ENCODE data around the gene OR10H1. TPM values are rescaled to one million over a fixed set of nuclear protein-coding genes. Genes with fewer than 3 reads are reported as not detected.

Gene OR10H1
- total and polyA plus RNA-seq, 9 of the 15 experiments (the other 6 are each of a cell fraction or from before 2014, with no cell fraction given): not detected

DNA sequence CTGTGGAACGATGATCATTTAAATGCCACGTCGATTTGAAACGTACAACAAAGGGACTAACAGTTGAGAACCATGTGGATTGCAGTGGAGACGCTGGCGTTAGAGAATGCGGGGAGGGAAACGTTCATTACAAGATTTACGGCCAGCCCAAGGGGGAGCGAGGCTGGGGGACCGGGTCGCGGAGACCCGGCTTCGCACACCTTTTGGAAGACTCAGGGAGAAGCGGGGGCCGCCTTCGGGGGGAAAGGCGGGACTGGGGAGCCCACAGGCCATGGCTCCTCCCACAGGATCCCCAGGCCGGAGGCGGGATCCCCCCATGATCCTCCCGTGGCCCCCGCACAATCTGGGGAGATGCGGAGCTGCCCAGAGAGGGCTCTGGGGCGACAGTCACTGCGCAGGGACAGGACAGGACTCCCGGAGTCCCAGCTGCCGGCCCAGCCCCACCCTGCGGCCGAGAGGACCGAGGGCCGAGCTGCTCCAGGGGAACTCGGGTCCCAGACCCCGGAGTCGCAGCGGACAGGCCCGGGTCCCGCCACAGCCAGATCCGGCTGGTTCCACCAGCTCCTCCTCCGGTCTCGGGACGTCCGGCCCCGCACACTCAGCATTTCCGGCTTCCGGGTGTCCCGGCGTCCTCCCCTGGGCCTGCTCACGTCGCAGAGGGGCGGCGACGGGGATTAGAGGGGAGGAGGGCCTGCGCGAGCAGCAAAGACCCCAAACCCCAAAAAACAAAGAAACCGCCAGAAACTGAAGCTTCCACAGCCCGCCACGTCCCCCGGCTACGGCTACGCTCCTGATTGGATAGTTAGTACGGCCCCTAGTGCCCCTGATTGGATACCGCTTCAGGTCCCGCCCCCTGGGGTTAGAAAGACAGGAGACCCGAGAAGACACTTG is 21.1 kb upstream of the OR10H1 start (continued):
- TF ChIP-seq, protein P1, sequence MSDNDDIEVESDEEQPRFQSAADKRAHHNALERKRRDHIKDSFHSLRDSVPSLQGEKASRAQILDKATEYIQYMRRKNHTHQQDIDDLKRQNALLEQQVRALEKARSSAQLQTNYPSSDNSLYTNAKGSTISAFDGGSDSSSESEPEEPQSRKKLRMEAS (CRISPR knock-in tag; IDR thresholded peaks at IDR 0.05): 0 out of 2 replicates have a peak, but pooled peaks have one; percentile 40
- TF ChIP-seq NFIX (CRISPR knock-in tag; IDR thresholded peaks at IDR 0.05; ENCODE audit: low read depth) (no peak), RBM17 (IDR thresholded peaks at IDR 0.05; ENCODE audit: borderline replicate concordance, low read depth, low read length) (no peak), POLR3G (IDR thresholded peaks at IDR 0.05; ENCODE audit: extremely low read depth, insufficient read length, insufficient replicate concordance) (no peak), ZNF766 (CRISPR knock-in tag; conservative IDR thresholded peaks at IDR 0.05) (peak; percentile 39; the same call in 1 of the 2 replicates), RBM22 (IDR thresholded peaks at IDR 0.05; ENCODE audit: low read depth, low read length, poor library complexity, severe bottlenecking) (peak; percentile 96), CBX3 (IDR thresholded peaks at IDR 0.05; ENCODE audit: borderline replicate concordance in 1 of 2, low read length in 2 of 2) (no peak; a peak in 1 of 3 replicates), SRF (CRISPR knock-in tag; IDR thresholded peaks at IDR 0.05) (peak in 1 of 2 experiments; percentile 42; a peak in 1 of 4 replicates), MAZ (CRISPR knock-in tag; conservative IDR thresholded peaks at IDR 0.05 in 1 of 2, IDR thresholded peaks at IDR 0.05 in 1 of 2) (peak; percentile 78 to 87), NFXL1 (CRISPR knock-in tag; IDR thresholded peaks at IDR 0.05) (no peak), PRMT5 (CRISPR knock-in tag; IDR thresholded peaks at IDR 0.05) (no peak), CCAR2 (IDR thresholded peaks at IDR 0.05; ENCODE audit: low read depth, low read length) (no peak), CBFA2T3 (IDR thresholded peaks at IDR 0.05) (0 out of 2 replicates have a peak, but pooled peaks have one; percentile 10), DDX20 (tag; IDR thresholded peaks at IDR 0.05; ENCODE audit: low read depth) (no peak), SRSF7 (optimal IDR thresholded peaks at IDR 0.05; ENCODE audit: low read depth, low read length) (no peak), BDP1 (IDR thresholded peaks at IDR 0.05; ENCODE audit: insufficient read depth, insufficient read length) (no peak), CEBPG (CRISPR knock-in tag; IDR thresholded peaks at IDR 0.05) (no peak), CEBPG (tag; conservative IDR thresholded peaks at IDR 0.05 in 1 of 2, IDR thresholded peaks at IDR 0.05 in 1 of 2) (no peak), ZNF436 (CRISPR knock-in tag; IDR thresholded peaks at IDR 0.05) (no peak), MAFK (IDR thresholded peaks at IDR 0.05; ENCODE audit: low read length) (peak; percentile 79), NCOA1 (IDR thresholded peaks at IDR 0.05; ENCODE audit: low read depth) (peak; percentile 90), ZNF175 (CRISPR knock-in tag; IDR thresholded peaks at IDR 0.05; ENCODE audit: low read depth) (no peak), RBBP5 (IDR thresholded peaks at IDR 0.05; ENCODE audit: borderline replicate concordance, insufficient read depth, low read length, poor library complexity, severe bottlenecking) (no peak), KLF16 (IDR thresholded peaks at IDR 0.05) (peak; percentile 88), HMG20A (CRISPR knock-in tag; conservative IDR thresholded peaks at IDR 0.05) (no peak), KDM1A (IDR thresholded peaks at IDR 0.05) (no peak; a peak in 1 of 4 replicates), STAT5A (IDR thresholded peaks at IDR 0.05; ENCODE audit: borderline replicate concordance, low read length) (no peak)
- TF ChIP-seq, protein P2, sequence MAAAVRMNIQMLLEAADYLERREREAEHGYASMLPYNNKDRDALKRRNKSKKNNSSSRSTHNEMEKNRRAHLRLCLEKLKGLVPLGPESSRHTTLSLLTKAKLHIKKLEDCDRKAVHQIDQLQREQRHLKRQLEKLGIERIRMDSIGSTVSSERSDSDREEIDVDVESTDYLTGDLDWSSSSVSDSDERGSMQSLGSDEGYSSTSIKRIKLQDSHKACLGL (CRISPR knock-in tag; IDR thresholded peaks at IDR 0.05; ENCODE audit: borderline replicate concordance, poor library complexity, severe bottlenecking): no peak
